ENCODE measurements around the gene HMOX2.

HMOX2 gene

DNA sequence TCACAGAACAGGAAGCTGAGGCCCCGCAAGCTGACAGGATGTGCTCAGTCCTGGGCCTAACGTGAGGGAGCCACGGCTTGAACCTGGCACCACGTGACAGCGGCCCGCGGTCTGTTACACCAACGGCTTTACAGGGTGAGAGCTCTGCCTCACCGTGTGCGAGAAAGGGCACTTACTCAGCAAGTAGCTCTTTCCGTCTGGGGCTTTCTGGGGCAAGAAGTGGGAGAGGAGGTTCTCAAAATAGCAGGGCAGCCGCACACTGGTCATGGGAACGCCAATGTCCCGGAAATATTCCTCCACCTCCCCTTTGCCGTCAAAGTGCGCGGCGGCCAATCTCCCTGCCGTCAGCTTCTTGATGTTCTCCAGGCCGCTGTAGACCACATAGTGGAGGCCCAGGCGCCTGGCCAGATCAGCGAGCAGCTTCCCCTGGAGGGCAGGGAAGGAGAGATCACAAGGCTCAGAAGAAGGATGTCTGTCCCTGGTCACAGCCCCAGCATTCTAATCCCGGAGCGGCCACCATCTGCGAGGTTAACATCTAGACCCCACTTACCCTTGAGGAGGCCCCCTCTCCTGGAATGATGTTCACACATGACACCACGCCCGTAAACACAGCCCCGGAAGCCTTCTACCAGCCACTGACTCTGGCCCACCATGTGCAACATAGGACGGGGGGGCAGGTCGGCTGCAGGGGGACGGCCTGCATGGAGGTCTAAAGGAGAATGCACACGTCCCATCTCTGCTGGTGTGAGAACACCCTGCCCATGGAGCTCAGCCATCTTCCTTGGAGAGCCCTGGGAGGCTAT lies 10.0 kb upstream of the HMOX2 start:
- peak; percentile 42 for DNase-seq

DNA sequence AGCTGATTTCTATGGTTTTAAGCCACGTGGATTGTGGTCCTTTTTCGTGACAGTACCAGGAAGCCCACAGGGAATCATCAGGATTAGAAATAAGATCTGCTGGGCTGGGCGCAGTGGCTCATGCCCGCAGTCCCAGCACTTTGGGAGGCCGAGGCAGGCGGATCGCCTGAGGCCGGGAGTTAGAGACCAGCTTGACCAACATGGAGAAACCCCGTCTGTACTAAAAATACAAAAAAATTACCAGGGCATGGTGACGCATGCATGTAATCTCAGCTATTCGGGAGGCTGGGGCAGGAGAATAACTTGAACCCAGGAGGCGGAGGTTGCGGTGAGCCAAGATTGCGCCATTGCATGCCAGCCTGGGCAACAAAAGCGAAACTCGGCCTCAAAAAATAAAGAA lies 8.3 kb upstream of the HMOX2 start:
- DNase-seq = no peak

DNA sequence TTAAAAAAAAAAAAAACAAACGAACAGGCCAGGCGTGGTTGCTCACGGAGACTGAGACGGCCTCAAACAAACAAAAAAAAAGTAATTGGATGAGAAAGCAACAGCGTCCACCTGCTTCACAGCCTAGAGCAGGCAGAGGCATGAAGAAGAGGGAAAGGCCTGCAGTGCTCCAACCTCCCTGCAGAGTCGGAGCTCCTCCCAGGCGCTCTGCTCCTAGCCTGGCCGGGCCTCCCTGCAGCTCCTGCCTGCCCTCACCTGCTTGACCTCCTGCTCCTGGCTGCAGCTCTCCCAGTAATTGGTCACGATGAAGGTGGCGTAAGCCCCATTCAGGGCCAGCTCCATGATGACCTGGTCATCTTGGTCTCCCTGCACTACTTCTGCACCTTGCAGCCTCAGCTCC lies 7.2 kb upstream of the HMOX2 start:
- DNase-seq = no peak

DNA sequence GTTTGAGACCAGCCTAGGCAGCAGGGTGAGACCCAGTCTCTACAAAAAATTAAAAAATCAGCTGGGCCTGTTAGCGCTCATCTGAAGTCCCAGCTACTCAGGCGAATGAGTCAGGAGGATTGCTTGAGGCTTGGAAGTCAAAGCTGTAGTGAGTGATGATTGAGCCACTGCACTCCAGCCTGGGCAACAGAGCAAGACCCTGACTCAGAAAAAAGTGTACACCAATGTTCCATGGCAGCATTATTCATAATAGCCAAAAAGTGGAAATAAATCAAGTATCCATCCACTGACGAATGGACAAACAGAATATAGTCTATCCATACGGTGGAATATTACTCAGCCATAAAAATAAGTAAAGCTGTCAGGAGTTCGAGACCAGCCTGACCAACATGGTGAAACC lies 4.3 kb upstream of the HMOX2 start:
- no peak for DNase-seq

DNA sequence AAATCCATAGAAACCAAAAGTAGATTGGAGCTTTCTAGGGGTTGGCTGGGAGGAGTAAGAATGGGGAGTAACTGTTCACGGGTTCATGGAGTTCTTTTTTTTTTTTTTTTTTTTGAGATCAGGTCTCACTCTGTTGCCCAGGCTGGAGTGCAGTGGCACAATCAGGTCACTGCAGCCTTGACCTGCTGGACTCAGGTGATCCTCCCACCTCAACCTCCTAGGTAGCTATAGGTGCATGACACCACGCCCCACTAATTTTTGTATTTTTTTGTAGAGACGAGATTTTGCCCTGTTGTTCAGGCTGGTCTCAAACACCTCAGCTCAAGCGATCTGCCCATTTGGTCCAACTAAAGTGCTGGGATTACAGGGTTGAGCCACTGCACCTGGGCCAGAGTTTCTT lies 3.3 kb upstream of the HMOX2 start:
- DNase-seq = no peak

DNA sequence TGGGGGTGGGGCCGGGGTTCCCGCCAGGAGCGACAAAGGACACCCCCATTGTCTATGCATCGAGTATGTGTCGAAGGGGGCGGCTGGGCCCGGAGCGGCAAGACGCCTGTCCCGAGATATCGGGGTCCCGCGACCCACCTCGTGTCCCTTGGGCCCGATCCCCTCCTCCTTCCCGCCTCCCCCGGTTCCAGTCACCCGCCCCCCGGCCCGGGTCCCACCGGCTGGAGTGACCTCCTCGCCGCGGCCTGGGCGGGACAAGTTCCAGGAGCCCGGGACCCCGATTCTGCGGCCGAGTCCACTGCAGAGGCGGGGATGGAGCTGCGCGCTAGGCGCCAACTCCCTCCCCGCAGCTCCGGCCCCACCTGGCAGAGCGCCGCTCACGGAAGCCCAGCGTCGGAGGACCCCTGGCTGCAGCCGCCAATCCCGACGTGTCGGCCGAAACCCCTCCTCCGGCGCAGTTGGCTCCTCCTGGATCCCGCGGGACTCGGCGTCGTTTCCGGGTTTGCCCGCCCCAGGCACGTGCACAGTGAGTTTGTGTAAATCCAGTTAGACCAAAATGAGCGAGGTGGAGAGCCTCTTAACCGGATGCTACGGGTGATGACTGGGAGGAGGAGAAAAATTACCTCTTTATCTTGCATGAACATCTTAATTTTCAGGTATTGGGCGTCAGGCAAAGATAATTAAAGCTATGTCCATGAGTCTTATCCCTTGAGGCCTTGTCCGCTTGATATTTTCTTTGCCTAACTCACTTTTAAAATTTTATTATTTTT lies 1.8 kb upstream of the HMOX2 start, which contains the start of gene NMRAL1:
TSS of gene NMRAL1 (minus strand) at position 434 of the 770 bp plus-strand sequence. CDS start 493 bp downstream, outside the sequence.
- DNase-seq = peak; percentile 84

DNA sequence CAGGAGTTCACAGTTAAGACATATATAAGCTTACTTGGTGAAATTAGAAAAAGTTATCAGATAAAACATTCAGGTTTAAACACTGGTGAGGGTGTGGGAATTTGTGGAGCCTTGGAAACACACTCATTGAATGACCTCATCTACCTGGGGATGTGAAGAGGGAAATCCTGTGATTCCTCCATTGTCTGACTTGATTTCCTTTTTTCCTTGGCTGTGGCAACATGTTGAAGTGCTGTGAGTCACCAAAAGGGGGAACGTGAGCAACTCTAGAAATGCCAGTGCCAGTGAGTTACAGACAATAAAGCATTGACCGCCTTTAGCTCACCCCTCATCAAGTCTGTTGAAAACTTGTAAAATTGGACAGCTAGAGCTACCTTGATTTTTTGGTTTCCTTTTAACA lies 1.8 kb downstream of the HMOX2 start:
- no peak for DNase-seq

DNA sequence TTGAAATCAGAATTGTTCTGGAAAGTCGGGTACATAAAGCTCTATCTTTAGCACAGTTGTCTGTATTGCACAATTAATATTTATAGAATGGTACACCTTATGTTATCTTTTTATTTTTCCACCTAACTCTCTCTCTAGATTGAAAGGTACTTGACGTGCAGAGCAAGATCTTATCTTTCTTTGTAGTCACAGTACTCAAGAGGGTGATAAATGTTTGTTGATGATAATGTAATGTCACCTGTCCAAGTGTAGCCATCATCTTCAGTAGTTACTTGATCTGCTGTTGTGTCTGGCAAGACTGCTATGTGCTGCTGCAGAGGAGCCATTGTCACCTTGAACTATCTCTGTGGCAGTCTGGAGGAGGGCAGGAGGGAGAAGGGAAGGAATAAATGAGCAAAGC lies 5.3 kb downstream of the HMOX2 start:
- no peak for DNase-seq

DNA sequence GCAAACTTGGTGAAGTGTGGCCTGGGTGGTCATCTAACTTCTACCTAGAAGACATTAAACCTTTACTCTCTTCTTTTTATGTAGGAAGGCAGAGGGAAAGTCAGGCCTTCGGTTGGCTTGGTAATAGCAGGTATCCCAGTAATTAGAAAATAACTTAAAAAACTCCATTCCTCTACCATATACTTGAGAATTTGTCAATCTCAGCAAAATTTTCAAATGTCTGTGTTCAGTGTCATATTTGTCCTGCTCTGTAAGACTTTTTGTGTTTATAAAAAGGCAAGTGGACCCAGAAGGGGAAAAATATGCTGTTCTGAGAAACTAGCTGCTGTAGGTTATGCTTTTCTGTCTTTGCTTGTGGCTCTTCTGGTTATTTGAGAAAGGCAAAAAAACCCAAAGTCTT lies 5.8 kb downstream of the HMOX2 start:
- DNase-seq = no peak

DNA sequence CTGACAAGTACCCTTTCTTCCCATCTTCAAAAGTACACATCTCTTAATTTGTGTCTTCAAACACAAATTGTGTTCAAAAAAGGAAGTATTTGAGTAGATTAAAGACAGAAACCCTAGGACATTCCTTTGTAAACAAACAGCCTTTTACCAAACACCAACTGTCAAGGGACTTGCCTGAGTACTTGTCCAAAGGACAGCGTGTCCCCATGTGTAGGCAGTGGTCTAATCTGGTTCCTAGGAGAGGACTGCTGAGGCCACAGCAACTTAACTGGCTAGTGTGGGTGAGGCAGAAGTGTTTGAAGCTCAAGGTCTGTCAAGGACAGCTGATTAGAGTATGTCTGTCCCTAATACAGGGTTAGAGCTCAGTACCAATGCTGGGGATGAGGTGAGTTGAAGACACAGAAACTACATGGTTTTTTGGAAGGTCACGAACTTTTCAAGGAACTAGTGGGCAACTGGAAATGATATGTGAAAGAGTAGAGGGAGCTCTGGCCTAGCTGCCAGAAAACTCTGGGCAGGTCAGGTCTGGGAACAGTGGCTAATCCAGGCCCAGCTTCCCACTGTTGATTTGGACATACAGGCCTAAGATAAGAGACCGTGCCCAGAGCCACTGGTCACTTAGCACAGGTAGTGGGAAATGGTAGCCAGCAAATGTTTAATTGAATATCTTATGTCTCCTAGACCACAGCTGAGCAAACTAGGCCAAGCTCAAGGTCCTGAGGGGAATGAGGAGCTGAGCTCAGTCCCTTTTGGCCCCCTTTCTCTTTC lies 10.1 kb downstream of the HMOX2 start:
- DNase-seq = no peak

DNA sequence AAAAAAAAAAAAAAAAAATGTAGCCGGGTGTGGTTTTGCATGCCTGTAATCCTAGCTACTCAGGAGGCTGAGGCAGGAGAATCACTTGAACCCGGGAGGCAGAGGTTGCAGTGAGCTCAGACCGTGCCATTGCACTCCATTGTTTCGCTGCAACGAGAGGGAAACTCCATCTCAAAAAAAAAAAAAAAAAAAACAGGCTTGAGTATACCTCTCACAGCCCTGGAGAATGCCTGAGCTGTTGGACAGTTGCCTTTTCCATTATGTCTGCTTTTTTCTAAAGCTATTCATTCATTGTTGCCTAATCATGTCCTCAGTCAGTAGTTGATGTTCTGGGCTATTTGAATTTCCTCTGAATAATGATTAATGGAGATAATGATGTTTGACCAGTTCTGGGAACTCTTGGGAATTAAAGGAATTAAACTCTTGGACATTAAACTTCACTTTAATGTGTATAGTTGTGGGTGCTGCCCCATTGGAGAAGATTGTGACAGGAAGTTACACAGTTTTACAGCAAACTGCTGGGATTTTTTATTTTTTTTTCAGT lies 11.8 kb downstream of the HMOX2 start:
- no peak for DNase-seq

DNA sequence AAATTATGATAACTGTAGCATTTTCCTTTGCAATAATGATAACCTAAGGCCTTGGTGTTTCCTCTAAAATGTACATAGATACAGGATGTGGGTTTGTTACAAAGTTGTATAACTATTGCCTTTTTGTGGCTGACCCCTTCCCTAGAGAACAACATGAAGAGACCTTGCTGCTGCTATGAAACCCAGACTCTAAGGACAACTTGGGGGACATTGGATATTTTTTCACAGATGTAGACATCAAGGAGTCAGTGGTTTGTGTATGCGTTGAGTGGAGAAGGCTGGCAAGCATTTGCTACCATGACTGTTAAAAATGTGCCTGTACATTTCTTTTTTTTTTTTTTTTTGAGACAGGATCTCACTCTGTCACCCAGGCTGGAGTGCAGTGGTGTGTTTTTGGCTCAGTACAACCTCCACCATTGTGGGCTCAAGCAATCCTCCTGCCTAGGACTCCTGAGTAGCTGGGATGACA lies 12.3 kb downstream of the HMOX2 start:
- no peak for DNase-seq

DNA sequence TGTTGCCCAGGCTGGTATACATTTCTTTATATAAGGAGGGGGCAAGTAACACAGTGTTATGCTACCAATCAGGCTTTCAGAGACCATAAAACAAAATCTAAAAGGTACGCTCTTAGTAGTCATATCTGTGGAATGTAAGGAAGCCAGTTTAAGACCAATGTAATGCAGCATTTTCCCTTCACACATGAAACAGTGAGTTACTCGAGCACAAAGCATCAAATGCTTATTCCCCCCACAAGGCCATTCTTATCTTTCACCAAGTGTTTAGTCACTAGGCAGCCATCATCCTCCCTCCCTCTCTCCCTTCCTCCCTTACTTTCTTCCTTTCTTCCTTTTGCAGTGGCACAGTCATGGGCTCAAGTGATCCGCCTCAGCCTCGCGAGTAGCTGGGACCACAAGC lies 12.8 kb downstream of the HMOX2 start:
- no peak for DNase-seq

DNA sequence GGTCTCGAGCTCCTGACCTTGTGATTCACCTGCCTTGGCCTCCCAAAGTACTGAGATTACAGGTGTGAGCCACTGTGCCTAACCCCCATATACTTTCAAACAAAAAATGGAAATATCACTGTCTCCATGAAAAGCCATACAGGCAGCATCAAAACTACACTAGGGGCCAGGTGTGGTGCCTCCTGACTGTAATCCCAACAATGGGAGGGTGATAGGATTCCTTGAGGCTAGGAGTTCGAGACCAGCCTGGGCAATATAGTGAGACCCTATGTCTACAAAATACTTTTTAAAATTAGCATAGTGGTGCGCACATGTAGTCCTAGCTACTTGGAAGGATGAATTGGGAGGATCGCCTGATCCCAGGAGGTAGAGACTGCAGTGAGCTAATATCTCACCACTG lies 15.7 kb downstream of the HMOX2 start:
- DNase-seq = no peak

DNA sequence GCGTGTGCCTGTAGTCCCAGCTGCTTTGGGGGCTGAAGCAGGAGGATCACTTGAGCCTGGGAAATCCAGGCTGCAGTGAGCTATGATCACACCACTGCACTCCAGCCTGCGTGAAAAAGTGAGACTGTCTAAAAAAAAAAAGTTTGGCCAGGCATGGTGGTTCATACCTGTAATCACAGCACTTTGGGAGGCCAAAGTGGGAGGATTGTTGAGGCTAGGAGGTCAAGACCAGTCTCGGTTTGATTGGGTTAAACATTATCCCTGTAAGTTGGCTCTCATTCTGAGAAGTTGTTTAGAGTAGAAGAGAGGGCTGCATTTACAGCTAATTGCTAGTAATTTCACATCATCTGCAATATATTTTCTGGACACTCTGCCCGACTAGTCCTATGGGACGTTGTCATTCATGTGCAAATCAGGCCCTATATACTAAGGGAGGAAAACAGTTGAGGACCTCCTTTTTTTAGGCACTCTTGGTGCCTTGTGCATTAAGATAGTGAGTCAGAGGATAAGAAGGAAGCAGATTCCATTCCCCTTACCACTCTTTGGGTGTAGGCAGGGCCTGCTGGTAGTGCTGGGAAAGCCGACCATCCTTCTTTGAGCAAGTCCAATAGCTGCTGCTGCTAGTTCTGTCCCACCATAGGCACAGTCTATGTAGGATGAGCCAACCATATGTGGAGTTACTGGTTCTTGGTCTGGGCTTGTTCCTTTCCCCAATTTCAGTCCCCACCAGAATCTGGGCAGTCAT lies 18.7 kb downstream of the HMOX2 start:
- no peak for DNase-seq

DNA sequence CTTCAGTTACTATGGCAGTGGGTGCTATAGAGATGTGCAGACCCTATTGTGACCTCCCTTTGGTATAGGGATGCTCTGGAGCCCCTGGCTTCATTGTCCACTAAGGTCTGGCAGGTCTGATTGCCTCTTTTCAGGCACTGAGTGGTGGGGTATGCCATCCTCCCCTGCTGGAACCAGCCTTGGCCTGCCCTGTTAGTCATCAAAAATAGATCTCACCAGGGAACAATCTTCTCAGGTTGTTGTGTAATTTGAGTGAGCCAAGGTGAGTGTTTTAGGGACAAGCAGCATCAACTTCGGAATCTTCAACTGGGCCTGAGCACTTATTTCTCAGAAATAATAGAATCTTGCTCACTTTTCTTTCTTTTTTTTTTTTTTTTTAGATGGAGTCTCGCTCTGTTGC lies 19.6 kb downstream of the HMOX2 start:
- no peak for DNase-seq

DNA sequence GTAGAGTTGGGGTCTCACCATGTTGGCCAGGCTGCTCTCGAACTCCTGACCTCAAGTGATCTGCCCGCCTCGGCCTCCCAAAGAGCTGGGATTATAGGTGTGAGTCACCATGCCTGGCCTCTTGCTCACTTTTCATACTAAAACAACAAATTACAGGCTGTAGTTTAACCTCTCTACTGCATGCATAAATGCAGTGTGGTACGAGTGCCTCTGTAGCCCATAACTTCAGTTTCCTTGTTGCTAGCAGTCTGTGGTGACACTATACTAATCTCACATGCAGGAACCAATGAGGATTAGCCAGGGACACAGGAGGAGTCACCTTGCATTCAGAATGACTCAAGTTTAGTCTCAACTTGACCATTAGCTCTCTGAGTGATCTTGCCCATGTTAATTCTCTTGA lies 20.1 kb downstream of the HMOX2 start:
- no peak for DNase-seq

DNA sequence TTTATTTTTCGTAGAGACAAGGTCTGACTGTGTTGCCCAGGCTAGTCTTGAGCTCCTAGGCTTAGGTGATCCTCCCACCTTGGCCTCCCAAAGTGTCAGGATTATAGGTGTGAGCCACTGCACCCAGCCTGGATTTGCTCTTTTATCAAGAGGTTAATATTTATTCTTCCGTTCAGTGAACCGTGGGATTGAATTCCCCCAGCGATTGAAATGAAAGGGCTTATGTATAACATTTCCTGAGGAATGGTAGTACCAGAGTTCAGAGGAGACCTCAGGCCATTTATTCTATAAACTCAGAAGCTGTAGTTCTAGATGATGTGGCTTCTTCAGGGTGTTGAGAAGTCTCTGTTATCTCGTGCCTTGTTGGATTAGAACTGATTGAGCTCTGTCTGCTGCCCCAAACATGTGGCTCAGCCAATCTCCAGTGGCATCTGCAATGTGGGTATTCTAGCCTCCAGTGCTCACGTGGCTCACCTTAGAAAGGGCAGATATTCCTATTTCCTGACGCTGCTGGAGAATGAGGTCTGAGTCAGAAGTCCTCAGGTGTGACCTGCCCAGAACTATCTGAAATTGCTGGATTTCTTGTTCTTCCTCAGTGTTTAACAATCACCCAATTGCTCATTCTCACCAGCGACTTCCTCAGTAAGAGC lies 22.5 kb downstream of the HMOX2 start:
- no peak for DNase-seq

DNA sequence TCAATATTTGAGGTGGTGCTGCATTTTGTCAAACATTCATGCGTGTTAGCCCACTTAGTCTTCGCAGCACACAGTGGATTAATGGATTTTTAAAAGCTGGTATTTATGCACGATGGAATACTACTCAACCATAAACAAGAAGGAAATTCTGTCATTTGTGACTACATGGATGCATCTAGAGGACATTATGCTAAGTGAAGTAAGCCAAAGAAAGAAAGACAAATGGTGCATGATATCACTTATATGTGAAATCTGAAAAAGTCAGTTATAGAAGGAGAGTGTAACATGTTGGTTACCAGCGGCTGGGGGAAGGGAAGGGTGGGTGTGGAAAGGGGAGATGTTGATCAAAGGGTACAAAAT lies 23.0 kb downstream of the HMOX2 start:
- no peak for DNase-seq

DNA sequence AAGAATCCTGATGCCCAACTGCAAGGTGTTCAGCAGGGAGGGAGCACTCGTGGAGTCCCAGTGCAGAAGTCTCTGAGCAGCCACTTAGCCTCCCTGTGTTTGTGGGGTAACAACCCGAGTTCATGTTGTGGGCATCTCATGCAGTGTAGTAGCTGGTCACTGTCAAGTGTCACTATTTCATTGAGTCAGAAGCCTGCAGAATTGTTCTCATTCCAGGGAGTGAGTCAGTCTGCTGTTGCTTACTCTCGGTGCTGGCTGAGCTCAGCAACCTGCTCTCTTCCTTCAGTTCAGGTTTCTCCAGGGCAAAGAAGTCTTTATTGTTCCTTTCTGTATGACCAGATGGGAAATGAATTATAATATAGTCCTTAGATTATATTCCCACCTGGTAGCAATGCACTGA lies 24.1 kb downstream of the HMOX2 start:
- DNase-seq = no peak

DNA sequence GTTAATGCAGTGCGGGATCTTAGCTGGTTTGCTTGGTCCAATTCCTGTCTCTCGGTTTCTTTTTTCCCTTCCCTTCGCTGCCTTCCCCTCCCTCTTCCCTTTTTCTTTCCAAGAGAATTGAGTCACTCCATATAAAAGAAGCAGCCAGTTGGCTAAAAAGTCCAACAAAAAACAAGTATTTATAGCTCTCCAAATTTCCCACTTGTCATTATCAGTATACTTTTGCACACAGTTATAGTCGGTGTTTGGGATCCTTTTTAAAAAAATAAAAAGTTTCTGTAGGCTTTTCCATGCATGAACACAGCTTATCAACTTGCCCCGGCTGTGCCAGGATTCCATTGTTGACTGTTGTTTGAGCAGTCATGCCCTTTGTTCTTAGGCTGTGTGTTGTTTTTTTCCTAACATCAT lies 24.9 kb downstream of the HMOX2 start:
- no peak for DNase-seq

All from stimulated activated CD4-positive, alpha-beta T cell treated with anti-CD3 and anti-CD28 coated beads, Interleukin-4, amount 100 ng/mL, for 1 hour (primary cell).